ENCODE results near the gene COG2. TPM values are rescaled to one million over a fixed set of nuclear protein-coding genes. Genes with fewer than 3 reads are reported as not detected.

COG2 gene
- total and polyA plus RNA-seq, 2 of the 13 experiments (the other 11 are each of a cell fraction or from before 2014, with no cell fraction given): 16.8 to 36.3 TPM

DNA sequence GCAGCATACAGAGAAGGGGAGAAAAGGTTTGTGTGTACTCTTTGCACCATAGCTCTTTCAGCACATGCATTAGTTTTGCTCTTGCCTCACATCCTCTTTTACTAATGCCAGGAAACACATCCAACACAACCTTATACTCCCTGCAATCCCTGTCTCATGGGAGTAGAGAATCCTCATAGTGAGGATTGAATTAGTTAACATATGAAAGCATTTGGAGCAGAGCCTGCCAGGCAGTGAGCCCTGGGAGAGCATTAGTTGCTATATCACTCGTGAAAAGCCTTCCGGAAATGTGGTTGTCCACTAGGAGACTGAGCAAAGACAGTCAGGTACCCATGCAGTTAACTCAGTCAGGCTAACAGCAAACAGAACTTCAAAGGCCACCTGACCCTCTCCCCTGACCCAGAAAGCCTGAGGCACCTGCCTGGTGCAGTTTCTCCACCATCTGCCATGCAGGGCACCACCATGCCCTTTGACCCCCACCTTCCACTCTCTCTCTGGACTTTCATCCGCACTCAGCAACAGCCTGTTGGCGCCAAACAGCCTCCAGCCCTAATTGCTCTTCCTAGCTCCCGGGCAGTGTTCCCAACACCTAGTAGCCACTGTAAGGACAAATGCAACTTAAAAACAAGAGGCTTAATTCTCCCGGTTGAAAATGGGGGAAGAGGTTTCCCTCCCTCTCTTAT lies 86.6 kb downstream of the COG2 start (continued):
- TF ChIP-seq ZNF891 (CRISPR knock-in tag; IDR thresholded peaks at IDR 0.05) (no peak), ZNF446 (CRISPR knock-in tag; IDR thresholded peaks at IDR 0.05) (no peak), ZSCAN12 (CRISPR knock-in tag; IDR thresholded peaks at IDR 0.05) (no peak), ZFP1 (CRISPR knock-in tag; IDR thresholded peaks at IDR 0.05) (peak; percentile 89; the same call in 1 of the 2 replicates), MAFF (IDR thresholded peaks at IDR 0.05; ENCODE audit: low read depth, low read length) (0 out of 2 replicates have a peak, but pooled peaks have one; percentile 6), CHD4 (IDR thresholded peaks at IDR 0.05; ENCODE audit: borderline replicate concordance, low read length) (no peak; the same call in 1 of the 2 replicates), AHR (CRISPR knock-in tag; IDR thresholded peaks at IDR 0.05) (no peak), DPF2 (CRISPR knock-in tag; IDR thresholded peaks at IDR 0.05; ENCODE audit: borderline replicate concordance, low read depth) (peak; percentile 95), ZNF17 (CRISPR knock-in tag; IDR thresholded peaks at IDR 0.05) (no peak), ETV5 (CRISPR knock-in tag; IDR thresholded peaks at IDR 0.05; ENCODE audit: borderline replicate concordance) (peak; percentile 92), ZNF780A (CRISPR knock-in tag; IDR thresholded peaks at IDR 0.05) (no peak; the same call in 1 of the 2 replicates), ZNF326 (CRISPR knock-in tag; IDR thresholded peaks at IDR 0.05; ENCODE audit: borderline replicate concordance) (no peak), ZNF3 (CRISPR knock-in tag; IDR thresholded peaks at IDR 0.05) (no peak; the same call in 1 of the 2 replicates), ZFAT (CRISPR knock-in tag; conservative IDR thresholded peaks at IDR 0.05) (no peak), U2AF1 (optimal IDR thresholded peaks at IDR 0.05; ENCODE audit: low read depth, low read length) (peak; percentile 87), SIN3A (IDR thresholded peaks at IDR 0.05; ENCODE audit: borderline replicate concordance, low read depth, low read length) (no peak; the same call in 1 of the 2 replicates), CBX5 (CRISPR knock-in tag; IDR thresholded peaks at IDR 0.05; ENCODE audit: borderline replicate concordance) (peak; percentile 89; the same call in 1 of the 2 replicates)
- TF ChIP-seq, protein P1, sequence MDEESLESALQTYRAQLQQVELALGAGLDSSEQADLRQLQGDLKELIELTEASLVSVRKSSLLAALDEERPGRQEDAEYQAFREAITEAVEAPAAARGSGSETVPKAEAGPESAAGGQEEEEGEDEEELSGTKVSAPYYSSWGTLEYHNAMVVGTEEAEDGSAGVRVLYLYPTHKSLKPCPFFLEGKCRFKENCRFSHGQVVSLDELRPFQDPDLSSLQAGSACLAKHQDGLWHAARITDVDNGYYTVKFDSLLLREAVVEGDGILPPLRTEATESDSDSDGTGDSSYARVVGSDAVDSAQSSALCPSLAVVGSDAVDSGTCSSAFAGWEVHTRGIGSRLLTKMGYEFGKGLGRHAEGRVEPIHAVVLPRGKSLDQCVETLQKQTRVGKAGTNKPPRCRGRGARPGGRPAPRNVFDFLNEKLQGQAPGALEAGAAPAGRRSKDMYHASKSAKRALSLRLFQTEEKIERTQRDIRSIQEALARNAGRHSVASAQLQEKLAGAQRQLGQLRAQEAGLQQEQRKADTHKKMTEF (CRISPR knock-in tag; IDR thresholded peaks at IDR 0.05): peak; percentile 89
- TF ChIP-seq, protein P2, sequence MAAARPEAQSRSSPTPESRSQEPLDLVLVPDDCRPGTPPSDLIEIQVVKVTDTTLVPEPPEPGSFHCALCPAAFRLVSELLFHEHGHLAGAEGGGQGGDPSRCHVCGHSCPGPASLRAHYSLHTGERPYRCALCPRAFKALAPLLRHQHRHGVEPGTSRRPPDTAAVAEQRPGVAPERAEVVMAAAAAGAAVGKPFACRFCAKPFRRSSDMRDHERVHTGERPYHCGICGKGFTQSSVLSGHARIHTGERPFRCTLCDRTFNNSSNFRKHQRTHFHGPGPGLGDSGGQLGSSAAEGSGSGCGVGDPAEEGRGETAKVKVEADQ (CRISPR knock-in tag; IDR thresholded peaks at IDR 0.05; ENCODE audit: borderline replicate concordance): peak; percentile 90
- TF ChIP-seq, protein P3, sequence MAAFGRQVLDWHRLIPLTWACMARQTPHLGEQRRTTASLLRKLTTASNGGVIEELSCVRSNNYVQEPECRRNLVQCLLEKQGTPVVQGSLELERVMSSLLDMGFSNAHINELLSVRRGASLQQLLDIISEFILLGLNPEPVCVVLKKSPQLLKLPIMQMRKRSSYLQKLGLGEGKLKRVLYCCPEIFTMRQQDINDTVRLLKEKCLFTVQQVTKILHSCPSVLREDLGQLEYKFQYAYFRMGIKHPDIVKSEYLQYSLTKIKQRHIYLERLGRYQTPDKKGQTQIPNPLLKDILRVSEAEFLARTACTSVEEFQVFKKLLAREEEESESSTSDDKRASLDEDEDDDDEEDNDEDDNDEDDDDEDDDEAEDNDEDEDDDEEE (CRISPR knock-in tag; IDR thresholded peaks at IDR 0.05): 0 out of 2 replicates have a peak, but pooled peaks have one; percentile 37
- TF ChIP-seq, protein P4, sequence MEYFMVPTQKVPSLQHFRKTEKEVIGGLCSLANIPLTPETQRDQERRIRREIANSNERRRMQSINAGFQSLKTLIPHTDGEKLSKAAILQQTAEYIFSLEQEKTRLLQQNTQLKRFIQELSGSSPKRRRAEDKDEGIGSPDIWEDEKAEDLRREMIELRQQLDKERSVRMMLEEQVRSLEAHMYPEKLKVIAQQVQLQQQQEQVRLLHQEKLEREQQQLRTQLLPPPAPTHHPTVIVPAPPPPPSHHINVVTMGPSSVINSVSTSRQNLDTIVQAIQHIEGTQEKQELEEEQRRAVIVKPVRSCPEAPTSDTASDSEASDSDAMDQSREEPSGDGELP (IDR thresholded peaks at IDR 0.05; ENCODE audit: borderline replicate concordance, low read depth): peak; percentile 94
- TF ChIP-seq, protein P5, sequence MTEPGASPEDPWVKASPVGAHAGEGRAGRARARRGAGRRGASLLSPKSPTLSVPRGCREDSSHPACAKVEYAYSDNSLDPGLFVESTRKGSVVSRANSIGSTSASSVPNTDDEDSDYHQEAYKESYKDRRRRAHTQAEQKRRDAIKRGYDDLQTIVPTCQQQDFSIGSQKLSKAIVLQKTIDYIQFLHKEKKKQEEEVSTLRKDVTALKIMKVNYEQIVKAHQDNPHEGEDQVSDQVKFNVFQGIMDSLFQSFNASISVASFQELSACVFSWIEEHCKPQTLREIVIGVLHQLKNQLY (CRISPR knock-in tag; IDR thresholded peaks at IDR 0.05): no peak; the same call in none of the 2 replicates
- TF ChIP-seq, protein P6, sequence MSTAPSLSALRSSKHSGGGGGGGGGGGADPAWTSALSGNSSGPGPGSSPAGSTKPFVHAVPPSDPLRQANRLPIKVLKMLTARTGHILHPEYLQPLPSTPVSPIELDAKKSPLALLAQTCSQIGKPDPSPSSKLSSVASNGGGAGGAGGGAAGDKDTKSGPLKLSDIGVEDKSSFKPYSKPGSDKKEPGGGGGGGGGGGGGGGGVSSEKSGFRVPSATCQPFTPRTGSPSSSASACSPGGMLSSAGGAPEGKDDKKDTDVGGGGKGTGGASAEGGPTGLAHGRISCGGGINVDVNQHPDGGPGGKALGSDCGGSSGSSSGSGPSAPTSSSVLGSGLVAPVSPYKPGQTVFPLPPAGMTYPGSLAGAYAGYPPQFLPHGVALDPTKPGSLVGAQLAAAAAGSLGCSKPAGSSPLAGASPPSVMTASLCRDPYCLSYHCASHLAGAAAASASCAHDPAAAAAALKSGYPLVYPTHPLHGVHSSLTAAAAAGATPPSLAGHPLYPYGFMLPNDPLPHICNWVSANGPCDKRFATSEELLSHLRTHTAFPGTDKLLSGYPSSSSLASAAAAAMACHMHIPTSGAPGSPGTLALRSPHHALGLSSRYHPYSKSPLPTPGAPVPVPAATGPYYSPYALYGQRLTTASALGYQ (CRISPR knock-in tag; IDR thresholded peaks at IDR 0.05): peak; percentile 94
